ENCODE data around the gene TFEB. TPM values are rescaled to one million over a fixed set of nuclear protein-coding genes. Genes with fewer than 3 reads are reported as not detected.

The TFEB gene
- polyA plus RNA-seq, 1 donor (not counting 4 experiments of a cell fraction or from before 2014, with no cell fraction given), result 4.3 TPM

GRCh38 chr6:41692080-41692675 is 43.2 kb downstream of the TFEB start:
- no peak overlapping the region for H2AFZ ChIP-seq (ENCODE audit: control insufficient read depth, low read length)
- H3K9me1 ChIP-seq (ENCODE audit: control insufficient read depth, extremely low read depth, insufficient read depth, low read length), result no peaks in the 10 kb centered on the region
- H3K9me3 ChIP-seq (ENCODE audit: control insufficient read depth, low read depth, low read length), result no peaks in the 10 kb centered on the region
- H3K27ac ChIP-seq (ENCODE audit: control insufficient read depth, insufficient read depth, low read length), result no peak overlapping the region
- H3K4me2 ChIP-seq (ENCODE audit: control insufficient read depth, extremely low read depth, insufficient read depth, low read depth, low read length), result no peak overlapping the region
- no peak for FAIRE-seq
- peaks cover 0 to 2% of the 10 kb centered on the region in 2 experiments for H3K36me3 ChIP-seq (ENCODE audit: control insufficient read depth in 2 of 2, extremely low read depth in 1 of 2, insufficient read depth in 2 of 2, low read length in 2 of 2)
- no peaks in the 10 kb centered on the region for H4K20me1 ChIP-seq (ENCODE audit: control insufficient read depth, extremely low read depth, insufficient read depth, low read length)
- dilution Hi-C loops (cut with MboI; ENCODE audit: extremely low pct_ligation_motif_present, low sequenced_read_pairs), result no loop called here
- H3K4me1 ChIP-seq (ENCODE audit: control insufficient read depth, extremely low read depth, insufficient read depth, low read length), result peaks cover 9% of the 10 kb centered on the region
- no peak for DNase-seq (ENCODE audit: low read depth, low spot score)
- no peak overlapping the region for H3K4me3 ChIP-seq (ENCODE audit: control insufficient read depth in 2 of 3, extremely low read depth in 1 of 3, insufficient read depth in 2 of 3, low read depth in 1 of 3, low read length in 3 of 3)
- no peaks in the 10 kb centered on the region for H3K27me3 ChIP-seq (ENCODE audit: control insufficient read depth, extremely low read depth, insufficient read depth, low read length)
- TF ChIP-seq EZH2 (IDR thresholded peaks at IDR 0.05; ENCODE audit: low read length) (no peak), CTCF (optimal IDR thresholded peaks at IDR 0.05 in 1 of 3, IDR thresholded peaks at IDR 0.05 in 1 of 3, conservative IDR thresholded peaks at IDR 0.05 in 1 of 3; ENCODE audit: extremely low read depth in 1 of 3, insufficient read depth in 2 of 3, low read length in 3 of 3) (no peak)
- H3K79me2 ChIP-seq (ENCODE audit: control insufficient read depth, insufficient read depth, low read length), result no peaks in the 10 kb centered on the region
- H3K9ac ChIP-seq (ENCODE audit: control insufficient read depth, extremely low read depth, insufficient read depth, low read length), result no peak overlapping the region

DNA sequence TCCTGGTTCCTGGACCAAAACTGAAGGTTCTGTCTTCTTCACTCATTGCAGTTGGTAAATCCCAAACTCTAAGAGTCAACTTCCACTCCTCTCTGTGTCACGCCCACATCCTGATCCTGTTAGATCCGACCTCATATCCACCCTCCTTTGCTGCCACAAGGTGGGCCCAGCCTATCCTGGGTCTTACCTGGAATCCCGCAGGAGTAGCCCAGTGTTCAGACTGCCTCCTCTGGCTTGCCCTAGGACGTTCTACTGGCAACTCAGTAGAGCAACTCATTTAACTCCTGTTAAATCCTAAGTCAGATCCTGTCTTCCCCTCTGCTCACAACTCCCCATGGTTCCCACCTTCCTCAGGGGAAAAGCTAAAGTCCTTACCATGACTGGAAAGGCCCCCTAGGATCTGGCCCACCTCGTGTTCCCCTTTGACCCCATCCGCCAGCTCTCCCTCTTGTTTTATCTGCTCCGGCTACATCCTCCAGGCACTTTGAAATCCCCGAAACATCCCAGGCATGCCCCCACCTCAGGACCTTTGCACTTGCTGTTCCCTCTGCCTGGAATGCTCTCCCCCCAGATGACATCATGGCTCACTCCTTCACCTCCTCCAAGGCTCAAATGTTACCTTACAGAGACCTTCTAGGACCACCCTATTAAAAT is 43.9 kb downstream of the TFEB start:
- TF ChIP-seq CTCF (optimal IDR thresholded peaks at IDR 0.05 in 1 of 3, IDR thresholded peaks at IDR 0.05 in 1 of 3, conservative IDR thresholded peaks at IDR 0.05 in 1 of 3; ENCODE audit: extremely low read depth in 1 of 3, insufficient read depth in 2 of 3, low read length in 3 of 3), result no peak
- Histone ChIP-seq H3K4me1 (ENCODE audit: control insufficient read depth, extremely low read depth, insufficient read depth, low read length) (peaks cover 9% of the 10 kb centered on the region), H3K9me1 (ENCODE audit: control insufficient read depth, extremely low read depth, insufficient read depth, low read length) (no peaks in the 10 kb centered on the region), H3K4me2 (ENCODE audit: control insufficient read depth, extremely low read depth, insufficient read depth, low read depth, low read length) (no peak overlapping the region), H3K9me3 (ENCODE audit: control insufficient read depth, low read depth, low read length) (no peaks in the 10 kb centered on the region), H3K36me3 (ENCODE audit: control insufficient read depth in 2 of 2, extremely low read depth in 1 of 2, insufficient read depth in 2 of 2, low read length in 2 of 2) (peaks cover 0 to 2% of the 10 kb centered on the region in 2 experiments), H3K27ac (ENCODE audit: control insufficient read depth, insufficient read depth, low read length) (no peak overlapping the region), H3K4me3 (ENCODE audit: control insufficient read depth in 2 of 3, extremely low read depth in 1 of 3, insufficient read depth in 2 of 3, low read depth in 1 of 3, low read length in 3 of 3) (no peak overlapping the region), H3K27me3 (ENCODE audit: control insufficient read depth, extremely low read depth, insufficient read depth, low read length) (no peaks in the 10 kb centered on the region), H4K20me1 (ENCODE audit: control insufficient read depth, extremely low read depth, insufficient read depth, low read length) (no peaks in the 10 kb centered on the region), H3K79me2 (ENCODE audit: control insufficient read depth, insufficient read depth, low read length) (no peaks in the 10 kb centered on the region), H3K9ac (ENCODE audit: control insufficient read depth, extremely low read depth, insufficient read depth, low read length) (no peak overlapping the region), H2AFZ (ENCODE audit: control insufficient read depth, low read length) (no peak overlapping the region)
- dilution Hi-C loops (cut with MboI; ENCODE audit: extremely low pct_ligation_motif_present, low sequenced_read_pairs), result no loop called here
- FAIRE-seq (no peak), DNase-seq (ENCODE audit: low read depth, low spot score) (no peak)
